HUES48 (cell line): ENCODE results near the gene AGO3.
"Not testable (repeated sequence)": the region's sequence is repeated elsewhere in the genome, so short reads cannot be mapped to it uniquely, and the experiment has no call there.

Experiments
- H3K27ac ChIP-seq: one replicate; pipeline ENCODE4 v1.7.0; 2013; ENCODE audit warnings: low read depth, low read length, inconsistent platforms
- H3K27me3 ChIP-seq: 2 replicates; pipeline ENCODE4 v1.6.1; 2013; ENCODE audit warnings: mild to moderate bottlenecking, low read length; ENCODE audit not compliant: control insufficient read depth, insufficient read depth
- H3K36me3 ChIP-seq: 2 replicates; pipeline ENCODE4 v1.6.1; 2013; ENCODE audit warnings: low read length; ENCODE audit not compliant: control insufficient read depth, insufficient read depth
- H3K4me1 ChIP-seq: 2 replicates; pipeline ENCODE4 v1.6.1; 2013; ENCODE audit warnings: mild to moderate bottlenecking, low read length; ENCODE audit not compliant: control insufficient read depth, insufficient read depth
- H3K4me3 ChIP-seq: 2 replicates; pipeline ENCODE4 v1.5.1; 2013; ENCODE audit warnings: mild to moderate bottlenecking, low read depth, low read length
- H3K9ac ChIP-seq: 2 replicates; pipeline ENCODE4 v1.6.1; 2013; ENCODE audit warnings: mild to moderate bottlenecking, low read depth, low read length, moderate library complexity
- H3K9me3 ChIP-seq: 2 replicates; pipeline ENCODE4 v1.6.1; 2013; ENCODE audit warnings: low read length; ENCODE audit not compliant: control insufficient read depth, insufficient read depth

AGO3 gene

GRCh38 chr1:35947547-35947946 is 16.6 kb downstream of the AGO3 start:
- no peaks in the 10 kb centered on the region for H3K27me3 ChIP-seq
- H3K4me1 ChIP-seq: peaks cover 9% of the 10 kb centered on the region; the same call in 1 of the 2 replicates
- no peak overlapping the region for H3K27ac ChIP-seq
- H3K4me3 ChIP-seq: no peak overlapping the region
- H3K9ac ChIP-seq: no peak overlapping the region
- no peaks in the 10 kb centered on the region; the same call in none of the 2 replicates for H3K36me3 ChIP-seq
- H3K9me3 ChIP-seq: no peaks in the 10 kb centered on the region

- Histone ChIP-seq H3K27ac (no peak overlapping the region), H3K27me3 (no peaks in the 10 kb centered on the region)
Measured at GRCh38 chr1:35958558-35958957, 27.7 kb downstream of the AGO3 start.

GRCh38 chr1:35959304-35959703 is 28.4 kb downstream of the AGO3 start:
- H3K27ac ChIP-seq: no peak overlapping the region
- H3K9me3 ChIP-seq: no peaks in the 10 kb centered on the region
- no peak overlapping the region for H3K4me3 ChIP-seq
- no peaks in the 10 kb centered on the region for H3K4me1 ChIP-seq
- H3K9ac ChIP-seq: no peak overlapping the region
- no peaks in the 10 kb centered on the region for H3K27me3 ChIP-seq
- no peaks in the 10 kb centered on the region for H3K36me3 ChIP-seq

More at GRCh38 chr1:35958558-35958957, 27.7 kb downstream of the AGO3 start:
- no peaks in the 10 kb centered on the region for H3K9me3 ChIP-seq
- H3K4me1 ChIP-seq: no peaks in the 10 kb centered on the region
- no peak overlapping the region for H3K9ac ChIP-seq
- no peaks in the 10 kb centered on the region for H3K36me3 ChIP-seq
- no peak overlapping the region for H3K4me3 ChIP-seq

- Histone ChIP-seq H3K9me3 (no peaks in the 10 kb centered on the region), H3K27ac (no peak overlapping the region), H3K36me3 (peaks cover 6% of the 10 kb centered on the region; the same call in 1 of the 2 replicates), H3K27me3 (no peaks in the 10 kb centered on the region), H3K9ac (no peak overlapping the region), H3K4me1 (no peaks in the 10 kb centered on the region), H3K4me3 (no peak overlapping the region)
Measured at GRCh38 chr1:35962952-35963351, 32.0 kb downstream of the AGO3 start.

- not testable (repeated sequence) for H3K9ac ChIP-seq
Measured at GRCh38 chr1:35964277-35964676, 33.4 kb downstream of the AGO3 start.

GRCh38 chr1:35968396-35968795 is 37.5 kb downstream of the AGO3 start:
- Histone ChIP-seq H3K4me3 (no peak overlapping the region), H3K4me1 (no peaks in the 10 kb centered on the region), H3K27me3 (no peaks in the 10 kb centered on the region), H3K36me3 (peaks cover 28% of the 10 kb centered on the region), H3K27ac (no peak overlapping the region), H3K9ac (no peak overlapping the region), H3K9me3 (no peaks in the 10 kb centered on the region)

More at GRCh38 chr1:35964277-35964676, 33.4 kb downstream of the AGO3 start:
- H3K4me1 ChIP-seq, H3K27me3 ChIP-seq, H3K27ac ChIP-seq, H3K4me3 ChIP-seq, H3K9me3 ChIP-seq: not testable (repeated sequence)
- H3K36me3 ChIP-seq: peaks cover 13% of the 10 kb centered on the region; the same call in 1 of the 2 replicates

GRCh38 chr1:35971601-35972000 is 40.7 kb downstream of the AGO3 start:
- no peaks in the 10 kb centered on the region for H3K9me3 ChIP-seq
- no peak overlapping the region for H3K4me3 ChIP-seq
- peaks cover 46% of the 10 kb centered on the region for H3K36me3 ChIP-seq
- no peaks in the 10 kb centered on the region for H3K4me1 ChIP-seq
- no peak overlapping the region for H3K9ac ChIP-seq
- no peaks in the 10 kb centered on the region for H3K27me3 ChIP-seq
- no peak overlapping the region for H3K27ac ChIP-seq

GRCh38 chr1:35972631-35973030 is 41.7 kb downstream of the AGO3 start:
- H3K27me3 ChIP-seq, H3K9ac ChIP-seq, H3K27ac ChIP-seq, H3K9me3 ChIP-seq, H3K4me3 ChIP-seq, H3K4me1 ChIP-seq: not testable (repeated sequence)
- peaks cover 46% of the 10 kb centered on the region for H3K36me3 ChIP-seq

- Histone ChIP-seq H3K9me3 (no peaks in the 10 kb centered on the region), H3K27ac (no peak overlapping the region), H3K27me3 (no peaks in the 10 kb centered on the region), H3K4me3 (no peak overlapping the region), H3K36me3 (peaks cover 29% of the 10 kb centered on the region), H3K9ac (no peak overlapping the region), H3K4me1 (no peaks in the 10 kb centered on the region)
Measured at GRCh38 chr1:35980090-35980489, 49.2 kb downstream of the AGO3 start.

GRCh38 chr1:35988237-35988636 is 57.3 kb downstream of the AGO3 start:
- H3K9ac ChIP-seq: no peak overlapping the region
- H3K36me3 ChIP-seq: peaks cover 30% of the 10 kb centered on the region
- H3K27me3 ChIP-seq: no peaks in the 10 kb centered on the region
- no peak overlapping the region for H3K4me3 ChIP-seq
- H3K27ac ChIP-seq: no peak overlapping the region
- H3K4me1 ChIP-seq: no peaks in the 10 kb centered on the region
- no peaks in the 10 kb centered on the region for H3K9me3 ChIP-seq

- Histone ChIP-seq H3K9ac (no peak overlapping the region), H3K4me3 (no peak overlapping the region), H3K27me3 (no peaks in the 10 kb centered on the region), H3K9me3 (no peaks in the 10 kb centered on the region), H3K4me1 (no peaks in the 10 kb centered on the region), H3K27ac (no peak overlapping the region), H3K36me3 (peaks cover 12% of the 10 kb centered on the region)
Measured at GRCh38 chr1:36006941-36007500, 76.1 kb downstream of the AGO3 start.
